Raji (cell line): ENCODE results near the gene ELOB.

Source experiments
- POLR2A ChIP-seq: IDR thresholded peaks from 2 replicates; pipeline ENCODE4 v1.6.1; 2011; ENCODE audit warnings: low read depth, low read length, control low read depth; ENCODE audit not compliant: insufficient read depth

Gene ELOB

DNA sequence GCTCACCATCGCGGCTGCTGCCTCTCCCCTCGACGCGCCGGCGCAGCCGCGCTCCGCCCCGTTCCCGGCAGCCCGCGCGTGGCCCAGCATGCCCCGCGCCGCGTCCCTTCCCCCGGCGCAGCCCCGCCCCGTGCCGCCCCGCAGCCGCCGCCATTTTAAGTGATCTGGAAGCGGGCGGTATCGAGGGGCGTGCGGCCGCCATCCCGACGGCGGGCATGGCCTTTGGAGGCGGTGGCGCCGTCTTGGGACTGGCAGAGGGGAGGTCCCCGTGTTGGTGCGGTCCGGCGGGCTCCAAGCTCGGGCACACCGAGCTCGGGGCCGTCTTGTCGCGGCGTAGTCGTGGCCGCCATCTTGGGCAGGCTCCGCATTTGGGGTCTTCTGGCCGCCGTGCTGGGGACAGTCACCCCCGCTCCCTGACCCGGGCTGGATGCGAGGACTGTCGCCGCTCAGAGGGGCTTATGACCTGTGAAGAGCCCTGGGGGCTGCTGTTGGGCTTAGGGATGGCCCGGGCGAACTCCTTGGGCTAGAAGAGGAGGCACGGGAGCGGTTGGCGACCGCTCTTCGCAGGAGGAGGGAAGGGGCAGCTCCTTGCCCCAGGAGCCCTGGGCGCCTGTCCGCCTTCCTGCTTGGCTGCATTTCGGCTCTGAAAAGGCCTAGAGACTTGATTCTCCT lies at the start of gene ELOB:
TSS of gene ELOB (minus strand) at position 50 of the 672 bp plus-strand sequence. CDS start at position 9, 41 bp downstream.
- peak; percentile 67 for TF ChIP-seq POLR2A

DNA sequence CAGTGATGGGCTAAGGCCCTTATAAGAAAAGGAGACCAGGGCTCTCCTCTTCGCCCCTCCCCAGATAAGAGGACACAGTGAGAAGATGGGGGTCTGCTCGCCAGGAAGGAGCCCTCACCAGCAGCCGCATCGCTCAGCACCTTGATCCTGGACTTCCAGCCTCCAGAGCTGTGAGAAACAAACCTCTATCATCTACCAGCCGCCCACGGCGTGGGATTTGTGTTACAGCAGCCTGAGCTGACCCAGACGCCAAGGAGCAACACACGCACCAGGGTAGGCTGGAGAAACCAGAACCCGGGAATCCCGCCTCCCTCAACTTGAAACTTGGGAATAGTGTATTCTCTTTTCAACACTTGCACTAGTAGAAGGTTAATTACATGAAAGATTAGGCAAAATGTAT lies 48.8 kb upstream of the ELOB start:
- no peak for TF ChIP-seq POLR2A

DNA sequence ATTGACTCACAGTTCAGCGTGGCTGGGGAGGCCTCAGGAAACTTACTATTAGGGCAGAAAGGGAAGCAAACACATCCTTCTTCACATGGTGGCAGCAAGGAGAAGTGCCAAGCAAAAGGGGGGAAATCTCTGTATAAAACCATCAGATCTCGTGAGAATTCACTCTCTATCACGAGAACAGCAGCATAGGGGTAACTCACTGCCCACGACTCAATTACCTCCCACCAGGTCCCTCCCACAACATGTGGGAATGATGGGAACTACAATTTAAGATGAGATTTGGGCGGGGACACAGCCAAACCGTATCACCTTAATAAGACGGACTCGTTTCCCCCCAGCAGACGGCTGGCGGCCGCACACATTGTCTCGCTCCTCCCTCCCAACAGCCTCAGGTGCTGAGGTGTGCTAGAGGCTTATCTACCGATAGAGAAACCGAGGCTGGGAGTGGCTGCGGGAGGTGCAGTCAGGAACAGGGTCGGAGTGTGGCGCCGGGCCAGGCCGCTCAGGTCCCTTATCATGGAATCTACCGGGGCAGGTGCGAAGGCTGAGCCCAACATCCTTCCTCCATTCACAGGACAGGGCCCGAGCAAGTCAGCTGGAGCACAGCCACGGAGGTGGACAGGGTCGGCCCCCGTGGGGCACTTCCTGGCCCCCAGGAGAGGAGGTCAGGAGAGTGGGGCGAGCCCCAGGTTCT lies 48.1 kb upstream of the ELOB start:
- TF ChIP-seq POLR2A, result no peak

DNA sequence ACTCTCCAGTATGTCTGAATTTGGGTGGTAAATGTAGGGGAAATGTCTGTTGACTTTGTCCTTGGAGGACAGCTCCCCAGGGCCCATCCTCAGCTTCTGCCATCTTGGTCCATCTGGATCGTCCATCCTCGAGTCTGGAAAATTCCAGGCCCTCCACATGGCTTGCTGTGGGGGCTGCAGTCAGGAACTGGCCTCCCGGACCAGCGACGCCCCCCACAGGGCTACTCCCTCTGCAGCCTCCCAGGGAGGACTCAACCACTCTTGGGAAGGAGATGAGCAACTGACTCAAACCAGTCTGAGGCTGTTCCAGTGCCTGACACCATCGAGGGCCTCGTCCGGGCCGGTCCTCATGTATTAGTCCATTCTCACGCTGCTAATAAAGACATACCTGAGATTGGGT lies 47.5 kb upstream of the ELOB start:
- TF ChIP-seq POLR2A, result no peak

DNA sequence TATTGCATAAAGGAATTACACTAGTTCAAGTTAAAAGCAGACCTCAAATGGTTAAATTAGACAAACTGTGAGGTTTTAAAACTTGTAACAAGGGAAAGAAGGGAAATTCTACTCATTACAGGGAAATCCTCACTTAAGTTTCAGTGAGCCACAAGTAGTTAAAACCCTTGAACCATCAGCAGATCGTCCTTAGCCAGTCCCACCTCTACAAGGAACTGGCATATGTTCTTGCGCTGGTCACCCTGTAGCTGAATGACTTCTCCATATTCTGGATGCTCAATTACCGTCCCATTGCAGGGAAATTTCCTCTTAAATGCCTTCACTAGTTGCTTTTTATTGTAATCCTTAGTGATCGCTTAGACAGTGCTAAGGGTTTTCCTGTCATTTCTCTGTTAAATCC lies 45.4 kb upstream of the ELOB start:
- TF ChIP-seq POLR2A, result no peak

DNA sequence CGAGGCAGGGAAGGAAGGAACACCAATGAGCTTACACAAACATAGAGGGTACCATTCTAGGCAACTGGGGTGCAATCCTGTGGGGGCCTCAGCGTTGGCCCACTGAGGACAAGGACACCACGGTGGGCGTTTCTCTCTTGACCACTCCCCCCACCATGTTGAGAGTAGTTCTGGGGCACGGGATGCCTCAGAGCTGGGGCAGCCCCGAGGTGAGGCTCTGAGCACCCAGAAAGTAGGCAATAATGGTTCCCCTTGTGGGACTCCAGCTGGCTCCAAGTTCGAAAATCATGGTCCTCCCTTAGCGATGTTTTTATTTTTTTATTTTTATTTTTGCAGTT lies 45.0 kb upstream of the ELOB start:
- no peak for TF ChIP-seq POLR2A

DNA sequence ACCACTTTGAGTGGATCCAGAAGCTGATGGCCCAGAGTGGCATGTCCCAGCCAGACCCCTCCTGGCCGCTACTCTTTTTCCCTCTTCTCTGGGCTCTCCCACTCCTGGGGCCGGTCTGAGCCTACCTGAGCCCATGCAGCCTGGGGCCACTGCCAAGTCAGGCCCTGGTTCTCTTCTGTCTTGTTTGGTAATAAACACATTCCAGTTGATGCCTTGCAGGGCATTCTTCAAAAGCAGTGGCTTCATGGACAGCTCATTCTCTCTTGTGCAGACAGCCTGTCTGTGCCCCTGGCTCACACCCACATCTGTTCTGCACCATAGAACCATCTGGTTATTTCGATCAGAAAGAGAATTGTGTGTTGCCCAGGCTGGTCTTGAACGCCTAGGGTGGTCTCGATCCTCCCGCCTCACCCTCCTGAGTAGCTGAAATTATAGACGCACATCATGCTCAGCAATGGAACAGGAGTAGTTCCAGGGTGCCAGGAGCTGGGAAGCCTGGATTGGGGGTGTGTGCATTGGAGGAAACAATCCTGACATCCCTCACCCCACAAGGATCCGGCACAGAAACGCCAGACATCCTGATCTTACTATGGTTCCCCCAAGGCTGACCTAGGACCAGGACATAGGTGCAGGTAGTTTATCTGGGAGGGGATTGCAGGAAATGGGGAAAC lies 44.5 kb upstream of the ELOB start:
- no peak for TF ChIP-seq POLR2A

DNA sequence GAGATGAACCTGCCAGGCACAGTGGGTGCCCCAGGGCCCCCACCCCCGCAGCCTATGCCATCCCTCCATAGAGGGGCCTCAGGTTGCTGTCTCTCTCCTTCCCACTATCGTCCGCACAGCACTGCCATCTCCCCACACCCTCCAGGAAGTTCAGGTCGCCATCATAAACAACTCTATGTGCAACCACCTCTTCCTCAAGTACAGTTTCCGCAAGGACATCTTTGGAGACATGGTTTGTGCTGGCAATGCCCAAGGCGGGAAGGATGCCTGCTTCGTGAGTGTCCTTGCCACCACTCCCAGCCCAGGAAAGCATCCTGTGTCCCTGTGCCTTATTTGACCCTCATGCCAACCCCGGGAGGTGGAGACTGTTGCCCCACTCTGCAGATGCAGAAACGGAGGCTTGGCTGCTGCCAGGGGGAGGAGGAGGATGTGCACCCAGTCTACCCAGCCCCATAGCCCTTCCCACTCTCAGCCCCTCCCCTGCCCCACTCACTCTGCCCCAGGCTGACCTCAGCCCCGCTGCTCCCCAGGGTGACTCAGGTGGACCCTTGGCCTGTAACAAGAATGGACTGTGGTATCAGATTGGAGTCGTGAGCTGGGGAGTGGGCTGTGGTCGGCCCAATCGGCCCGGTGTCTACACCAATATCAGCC lies 43.9 kb upstream of the ELOB start:
- no peak for TF ChIP-seq POLR2A

DNA sequence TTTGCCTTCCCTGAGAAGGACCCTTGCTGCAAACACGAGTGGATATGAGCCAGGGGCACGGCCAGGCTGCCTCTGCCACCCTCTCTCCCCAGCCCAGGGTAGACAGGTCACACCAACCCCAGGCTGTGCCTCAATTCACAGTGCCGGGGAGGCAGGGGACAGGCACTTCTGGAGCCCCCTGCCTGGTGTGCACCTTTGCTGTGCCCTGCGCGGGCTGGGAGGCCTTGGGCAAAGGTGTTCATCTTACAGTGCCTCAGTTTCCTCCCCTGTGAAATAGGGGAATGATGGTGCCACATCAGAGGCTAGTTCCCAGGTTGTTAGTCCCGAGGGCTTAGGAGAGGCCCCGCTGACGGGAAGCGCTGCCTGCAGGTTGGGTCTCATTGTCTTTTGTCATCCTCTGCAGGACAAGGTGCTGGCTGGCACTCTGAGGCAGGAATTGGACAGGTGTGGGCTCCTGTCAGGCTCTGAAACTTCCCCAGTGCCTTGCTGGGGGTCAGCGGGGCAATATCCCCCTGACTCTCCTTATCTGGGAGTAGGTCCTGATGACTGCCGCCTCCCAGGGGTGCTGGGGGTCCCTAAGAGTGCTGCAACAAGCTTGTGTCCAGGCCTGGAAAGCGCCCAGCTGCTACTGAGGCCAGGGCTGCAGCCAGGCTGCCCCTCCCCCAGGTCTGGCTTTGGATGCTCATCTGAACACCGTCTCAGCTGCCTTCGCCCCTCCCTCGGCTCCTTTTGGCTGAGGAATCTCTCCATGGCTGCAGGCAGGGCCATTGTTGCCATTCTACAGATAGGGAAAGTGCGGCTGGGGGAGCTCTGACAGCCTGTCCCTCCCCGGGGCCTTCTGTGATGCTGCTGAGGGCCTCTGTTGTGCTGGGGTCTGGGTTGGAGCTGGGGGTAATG lies 43.1 kb upstream of the ELOB start:
- TF ChIP-seq POLR2A, result no peak

DNA sequence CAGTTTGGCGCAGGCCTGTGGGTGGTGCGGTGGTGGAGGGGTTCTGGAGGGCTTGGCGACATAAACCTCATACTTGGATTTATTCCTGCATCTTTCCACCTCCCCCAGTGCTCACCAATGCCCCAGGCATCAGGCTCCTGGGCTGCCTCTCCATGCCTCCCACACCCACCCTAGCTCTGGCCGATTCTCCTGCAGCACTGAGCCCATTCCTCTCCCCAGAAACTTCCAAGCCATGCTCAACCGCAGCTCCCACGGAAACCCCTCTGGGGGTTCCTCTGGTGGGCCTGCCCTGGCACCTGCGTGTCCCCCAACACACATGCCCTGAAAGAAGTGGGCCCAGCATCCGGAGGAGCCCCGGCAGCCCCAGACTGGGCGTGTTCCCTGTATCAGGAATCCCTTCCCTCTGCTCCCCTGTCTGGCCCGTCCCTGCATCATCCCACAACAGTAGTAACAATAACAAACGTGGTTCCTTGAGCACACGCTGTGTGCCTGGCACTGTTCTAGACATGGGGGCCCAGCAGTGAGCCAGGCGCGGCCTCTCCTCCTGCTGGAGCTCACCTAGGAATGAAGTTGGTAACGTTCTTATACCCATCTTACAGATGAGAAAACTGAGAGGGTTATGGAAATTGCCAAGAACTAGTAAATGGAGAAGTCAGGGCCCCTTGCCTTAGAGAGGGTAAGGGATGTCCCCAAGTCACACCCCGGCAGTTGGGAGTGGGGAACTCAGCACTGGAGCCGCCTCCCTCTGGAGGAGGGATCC lies 42.3 kb upstream of the ELOB start:
- TF ChIP-seq POLR2A, result no peak

DNA sequence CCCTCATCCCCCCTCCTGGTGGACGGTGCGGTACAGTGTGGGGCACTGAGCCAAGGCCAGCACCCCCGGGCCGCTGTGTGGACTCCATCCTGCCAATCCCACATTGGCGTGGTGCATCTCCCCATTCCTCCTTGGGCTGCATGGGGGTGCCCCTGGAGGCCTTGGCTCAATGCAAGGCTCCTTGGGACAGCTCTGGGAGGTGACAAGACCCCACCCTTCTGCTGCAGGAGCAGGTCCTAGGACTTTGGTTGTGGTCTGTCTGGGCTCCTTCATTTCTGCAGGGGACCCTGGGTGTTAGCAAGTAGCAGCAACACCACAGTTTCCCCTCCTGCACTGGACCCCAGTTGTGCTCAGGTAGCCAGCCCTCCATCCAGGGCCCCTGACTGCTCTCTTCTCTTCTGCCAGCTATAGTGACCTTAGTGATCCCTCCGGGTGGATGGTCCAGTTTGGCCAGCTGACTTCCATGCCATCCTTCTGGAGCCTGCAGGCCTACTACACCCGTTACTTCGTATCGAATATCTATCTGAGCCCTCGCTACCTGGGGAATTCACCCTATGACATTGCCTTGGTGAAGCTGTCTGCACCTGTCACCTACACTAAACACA lies 41.3 kb upstream of the ELOB start:
- no peak for TF ChIP-seq POLR2A

DNA sequence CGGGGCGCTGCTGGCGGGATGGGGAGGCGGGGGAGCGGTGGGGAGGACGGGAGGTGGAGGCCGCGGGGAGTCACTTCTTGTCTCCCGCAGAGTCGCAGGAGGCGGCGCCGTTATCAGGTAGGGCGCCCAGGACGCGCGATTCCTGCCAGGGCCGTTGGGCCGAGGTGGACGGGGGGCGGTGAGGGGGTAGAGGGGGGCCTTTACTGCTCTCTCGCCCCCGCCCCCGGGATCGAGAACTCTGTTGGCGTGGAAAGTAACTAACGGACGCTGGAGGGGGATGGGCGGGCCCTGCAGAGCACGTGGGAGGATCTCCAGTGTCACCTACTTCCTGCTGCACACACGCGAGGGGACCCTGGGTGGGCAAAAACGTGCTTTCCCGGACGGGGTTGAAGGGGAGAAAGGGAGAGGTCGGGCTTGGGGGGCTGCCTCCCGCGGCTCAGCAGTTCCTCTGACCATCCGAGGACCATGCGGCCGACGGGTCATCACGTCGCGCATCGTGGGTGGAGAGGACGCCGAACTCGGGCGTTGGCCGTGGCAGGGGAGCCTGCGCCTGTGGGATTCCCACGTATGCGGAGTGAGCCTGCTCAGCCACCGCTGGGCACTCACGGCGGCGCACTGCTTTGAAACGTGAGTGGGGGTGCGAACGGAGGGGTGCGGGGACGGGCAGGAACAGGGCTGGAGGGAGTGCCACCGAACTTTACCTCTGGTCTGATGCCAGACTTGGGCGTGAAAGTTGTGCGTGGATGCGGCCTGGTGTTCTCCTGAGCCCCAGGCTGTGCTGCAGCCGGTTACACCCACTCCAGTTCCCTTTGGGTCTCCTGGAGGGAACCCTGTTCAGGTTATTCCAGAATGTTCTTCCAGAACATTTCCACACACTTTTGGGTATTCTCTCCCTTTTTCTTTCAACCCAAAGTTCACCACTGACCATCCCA lies 40.5 kb upstream of the ELOB start:
- TF ChIP-seq POLR2A, result no peak
